ENCODE data around the gene HIVEP3.

The HIVEP3 gene

GRCh38 chr1:41664861-41665640 is 253.7 kb downstream of the HIVEP3 start:
- Histone ChIP-seq H3K4me3 (ENCODE audit: low read length) (no peak overlapping the region), H3K27ac (ENCODE audit: low read depth, low read length) (no peak overlapping the region), H3K27me3 (ENCODE audit: control insufficient read depth, insufficient read depth, low read length) (no peaks in the 10 kb centered on the region), H3K36me3 (ENCODE audit: control insufficient read depth, insufficient read depth, low read length) (no peaks in the 10 kb centered on the region), H3K4me1 (ENCODE audit: control insufficient read depth, insufficient read depth, low read length) (no peaks in the 10 kb centered on the region), H3K9ac (ENCODE audit: low read length) (no peak overlapping the region)

DNA sequence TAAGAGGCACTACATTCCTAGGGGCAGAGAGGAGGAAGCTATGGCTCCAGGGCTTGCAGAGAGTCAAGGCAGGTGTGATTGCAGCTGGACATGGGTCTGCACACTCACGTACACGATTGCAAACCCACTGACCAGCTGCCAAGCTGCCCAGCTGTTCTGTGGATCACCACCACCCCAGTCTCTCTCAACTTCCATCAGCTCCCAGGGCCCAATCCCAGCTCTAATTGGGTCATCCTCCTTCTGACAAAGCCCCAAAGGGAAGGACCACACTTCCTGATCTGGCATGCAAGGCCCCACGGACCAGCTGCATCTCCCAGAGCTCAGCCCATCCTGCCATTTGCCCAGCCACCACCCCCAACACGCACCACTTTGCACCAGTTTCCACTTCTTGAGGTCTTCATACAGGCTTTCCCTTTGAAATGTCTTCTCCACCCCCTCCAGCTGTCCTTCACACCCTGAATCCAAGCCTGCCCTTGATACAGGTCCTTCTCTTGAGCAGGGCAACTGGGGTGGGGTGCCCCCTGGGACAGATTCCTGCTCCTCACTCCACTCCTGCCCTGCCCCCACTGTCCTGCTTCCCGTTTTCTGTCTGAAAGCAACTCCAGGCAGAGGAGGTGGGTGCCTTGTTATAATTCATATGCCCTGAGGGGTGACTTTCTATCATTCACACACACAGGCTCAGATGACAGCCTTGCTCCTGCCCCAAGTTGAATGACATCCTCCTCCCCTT is 254.9 kb downstream of the HIVEP3 start:
- H3K36me3 ChIP-seq (ENCODE audit: control insufficient read depth, insufficient read depth, low read length) = no peaks in the 10 kb centered on the region
- H3K27ac ChIP-seq (ENCODE audit: low read depth, low read length) = no peak overlapping the region
- no peaks in the 10 kb centered on the region for H3K4me1 ChIP-seq (ENCODE audit: control insufficient read depth, insufficient read depth, low read length)
- no peaks in the 10 kb centered on the region for H3K27me3 ChIP-seq (ENCODE audit: control insufficient read depth, insufficient read depth, low read length)
- no peak overlapping the region for H3K4me3 ChIP-seq (ENCODE audit: low read length)
- no peak overlapping the region for H3K9ac ChIP-seq (ENCODE audit: low read length)

DNA sequence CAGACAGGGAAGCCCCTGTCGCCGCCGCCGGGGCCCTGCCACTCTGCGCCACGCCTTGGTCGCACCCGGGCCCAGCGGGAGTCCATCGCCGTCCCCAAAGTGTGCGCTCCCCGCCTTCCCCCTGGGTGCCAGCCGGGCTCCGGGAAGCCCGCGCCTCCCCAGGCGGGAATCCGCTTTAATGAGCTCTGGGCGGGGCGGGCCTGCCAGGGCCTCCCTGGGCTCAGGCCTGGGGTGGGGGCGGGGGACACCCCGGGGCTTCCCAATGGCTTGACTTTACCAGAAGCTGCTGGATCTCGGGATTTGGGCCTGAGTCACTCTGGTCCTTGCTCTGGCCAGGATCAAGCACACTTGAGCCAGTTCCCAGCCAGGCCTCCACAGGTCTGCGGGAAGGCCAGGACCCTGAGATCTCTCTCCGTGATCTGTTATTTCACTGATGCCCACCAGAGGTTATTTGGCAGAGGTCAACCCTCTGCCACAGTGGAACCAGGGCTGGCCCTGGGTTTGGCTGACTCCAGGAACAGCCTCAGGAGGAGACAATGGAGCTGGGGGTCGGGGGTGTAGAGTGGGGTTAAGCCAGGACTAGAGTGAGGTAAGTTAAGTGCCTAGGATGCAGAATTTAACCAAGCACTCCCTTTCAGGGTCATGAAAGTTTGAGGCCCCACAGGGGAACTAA is 255.8 kb downstream of the HIVEP3 start:
- Histone ChIP-seq H3K4me3 (ENCODE audit: low read length) (peak overlapping the region; percentile 30), H3K27me3 (ENCODE audit: control insufficient read depth, insufficient read depth, low read length) (no peaks in the 10 kb centered on the region), H3K36me3 (ENCODE audit: control insufficient read depth, insufficient read depth, low read length) (no peaks in the 10 kb centered on the region), H3K4me1 (ENCODE audit: control insufficient read depth, insufficient read depth, low read length) (no peaks in the 10 kb centered on the region), H3K9ac (ENCODE audit: low read length) (no peak overlapping the region), H3K27ac (ENCODE audit: low read depth, low read length) (peak overlapping the region; percentile 74)

DNA sequence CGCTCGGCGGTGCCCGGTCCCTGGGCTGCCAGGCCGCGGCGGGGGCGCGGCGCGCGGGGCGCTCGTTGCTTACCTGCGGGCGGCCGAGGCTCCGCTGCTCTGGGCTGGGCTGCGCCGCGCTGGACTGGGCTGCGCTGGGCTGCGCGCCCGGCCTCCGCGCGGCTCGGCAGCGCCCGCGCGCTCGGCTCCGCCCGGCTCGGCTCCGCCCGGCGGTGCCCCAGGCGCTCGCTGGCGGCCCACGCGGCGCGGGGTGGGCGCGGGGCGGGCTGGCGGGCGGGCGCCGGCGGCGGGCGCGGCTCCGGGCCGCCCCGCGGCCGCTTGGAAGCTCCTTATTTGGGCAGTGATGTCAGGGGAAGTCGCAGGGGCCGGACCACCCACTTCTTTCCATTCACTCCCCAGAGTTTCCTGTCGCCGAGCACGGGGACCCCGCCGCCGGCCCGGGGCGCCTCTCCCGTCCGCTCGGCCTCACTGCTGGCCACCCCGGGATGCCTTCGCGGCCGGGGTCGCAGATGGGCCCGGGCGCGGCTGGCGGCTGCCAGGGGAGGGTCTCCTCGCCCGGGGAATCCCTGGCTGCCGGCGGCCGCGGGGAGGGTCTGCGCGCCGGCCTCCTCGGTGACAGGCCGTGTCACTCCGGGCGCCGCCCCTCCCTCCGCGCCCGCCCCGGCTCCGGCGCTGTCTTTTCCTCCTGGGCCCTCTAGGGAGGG is 256.5 kb downstream of the HIVEP3 start:
- H3K36me3 ChIP-seq (ENCODE audit: control insufficient read depth, insufficient read depth, low read length) = no peaks in the 10 kb centered on the region
- H3K27me3 ChIP-seq (ENCODE audit: control insufficient read depth, insufficient read depth, low read length) = no peaks in the 10 kb centered on the region
- H3K27ac ChIP-seq (ENCODE audit: low read depth, low read length) = peak overlapping the region; percentile 74
- peak overlapping the region; percentile 68 for H3K4me3 ChIP-seq (ENCODE audit: low read length)
- H3K4me1 ChIP-seq (ENCODE audit: control insufficient read depth, insufficient read depth, low read length) = no peaks in the 10 kb centered on the region
- no peak overlapping the region for H3K9ac ChIP-seq (ENCODE audit: low read length)

DNA sequence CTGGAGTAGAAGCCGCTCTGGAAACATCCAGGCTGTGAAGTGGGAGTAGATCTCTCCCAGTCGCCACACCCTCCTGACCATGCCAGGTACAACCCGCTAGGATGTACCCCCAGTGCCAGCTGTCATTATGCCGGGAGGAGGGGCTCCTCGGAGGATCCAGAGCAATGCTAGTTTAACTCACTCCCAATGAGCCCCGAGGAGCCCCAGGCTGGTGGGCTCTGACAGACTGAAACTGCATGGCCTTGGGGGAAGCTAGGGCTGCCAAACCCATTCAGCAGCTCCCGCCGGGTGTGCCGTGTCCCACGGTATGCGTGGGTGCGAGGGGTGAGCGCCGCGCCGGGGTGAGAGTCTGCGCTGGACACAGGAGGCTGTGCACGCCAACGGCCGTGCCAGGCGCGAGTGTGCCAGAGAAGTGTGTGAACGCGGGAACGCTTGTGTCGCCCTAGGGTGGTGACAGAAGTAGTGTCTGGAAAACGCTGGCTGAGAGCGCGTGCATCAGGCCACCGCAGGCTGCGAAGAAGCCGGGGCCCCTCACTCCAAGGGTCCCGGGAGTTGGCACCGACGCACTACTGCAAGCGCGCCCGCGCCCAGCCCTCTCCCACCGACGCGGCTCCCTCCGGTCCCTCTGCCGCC is 257.2 kb downstream of the HIVEP3 start:
- H3K4me3 ChIP-seq (ENCODE audit: low read length) = peak overlapping the region; percentile 68
- no peak overlapping the region for H3K9ac ChIP-seq (ENCODE audit: low read length)
- no peaks in the 10 kb centered on the region for H3K27me3 ChIP-seq (ENCODE audit: control insufficient read depth, insufficient read depth, low read length)
- H3K4me1 ChIP-seq (ENCODE audit: control insufficient read depth, insufficient read depth, low read length) = no peaks in the 10 kb centered on the region
- H3K27ac ChIP-seq (ENCODE audit: low read depth, low read length) = no peak overlapping the region
- H3K36me3 ChIP-seq (ENCODE audit: control insufficient read depth, insufficient read depth, low read length) = no peaks in the 10 kb centered on the region

DNA sequence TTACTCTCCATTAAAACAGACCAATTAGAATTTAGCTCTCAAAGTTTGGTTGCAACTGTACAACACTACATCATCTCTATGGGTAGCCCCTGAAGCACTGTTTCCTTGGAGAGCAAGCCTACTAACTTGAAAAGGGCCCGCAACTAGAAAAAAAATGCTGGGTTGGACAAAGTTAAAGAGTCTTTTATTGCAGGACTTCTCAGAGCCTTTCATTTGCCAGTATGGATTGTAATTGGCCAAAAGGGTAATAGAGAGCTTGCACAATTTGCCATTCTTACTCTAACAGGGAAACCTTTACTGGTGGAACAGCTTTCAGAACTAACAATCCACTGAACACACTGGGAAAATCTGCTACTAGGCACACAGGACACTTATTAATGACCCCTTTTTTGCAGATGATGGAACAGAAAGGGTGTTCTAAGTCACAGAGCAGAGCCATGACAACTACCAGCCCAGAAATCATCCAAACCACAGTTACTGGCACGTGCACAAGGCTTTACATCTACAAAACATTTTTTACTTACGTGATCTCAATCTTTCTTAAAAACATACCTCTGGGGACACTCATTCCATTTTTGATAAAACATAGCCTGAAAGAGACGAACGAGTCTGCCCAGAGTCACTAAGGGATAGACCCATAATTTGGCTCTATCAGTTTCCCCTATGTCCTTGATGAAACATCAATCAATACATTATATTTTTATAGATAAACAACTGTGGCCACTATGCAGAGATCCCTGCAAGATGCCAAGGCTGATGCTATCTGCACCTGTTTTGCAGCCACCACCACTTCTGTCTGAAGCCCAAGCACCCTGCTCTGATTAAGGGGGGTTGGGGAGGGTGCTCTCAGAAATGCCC is 257.9 kb downstream of the HIVEP3 start:
- H3K9ac ChIP-seq (ENCODE audit: low read length) = no peak overlapping the region
- H3K27me3 ChIP-seq (ENCODE audit: control insufficient read depth, insufficient read depth, low read length) = no peaks in the 10 kb centered on the region
- H3K36me3 ChIP-seq (ENCODE audit: control insufficient read depth, insufficient read depth, low read length) = no peaks in the 10 kb centered on the region
- no peak overlapping the region for H3K27ac ChIP-seq (ENCODE audit: low read depth, low read length)
- H3K4me1 ChIP-seq (ENCODE audit: control insufficient read depth, insufficient read depth, low read length) = no peaks in the 10 kb centered on the region
- H3K4me3 ChIP-seq (ENCODE audit: low read length) = peak overlapping the region; percentile 68

GRCh38 chr1:41659903-41660302 is 258.8 kb downstream of the HIVEP3 start:
- no peaks in the 10 kb centered on the region for H3K27me3 ChIP-seq (ENCODE audit: control insufficient read depth, insufficient read depth, low read length)
- no peak overlapping the region for H3K9ac ChIP-seq (ENCODE audit: low read length)
- no peaks in the 10 kb centered on the region for H3K4me1 ChIP-seq (ENCODE audit: control insufficient read depth, insufficient read depth, low read length)
- H3K36me3 ChIP-seq (ENCODE audit: control insufficient read depth, insufficient read depth, low read length) = no peaks in the 10 kb centered on the region
- no peak overlapping the region for H3K27ac ChIP-seq (ENCODE audit: low read depth, low read length)
- H3K4me3 ChIP-seq (ENCODE audit: low read length) = no peak overlapping the region

- Histone ChIP-seq H3K4me3 (ENCODE audit: low read length) (no peak overlapping the region), H3K27ac (ENCODE audit: low read depth, low read length) (no peak overlapping the region), H3K36me3 (ENCODE audit: control insufficient read depth, insufficient read depth, low read length) (no peaks in the 10 kb centered on the region), H3K4me1 (ENCODE audit: control insufficient read depth, insufficient read depth, low read length) (no peaks in the 10 kb centered on the region), H3K27me3 (ENCODE audit: control insufficient read depth, insufficient read depth, low read length) (no peaks in the 10 kb centered on the region), H3K9ac (ENCODE audit: low read length) (no peak overlapping the region)
These were observed 259.6 kb downstream of the HIVEP3 start for GRCh38 chr1:41659159-41659495.

DNA sequence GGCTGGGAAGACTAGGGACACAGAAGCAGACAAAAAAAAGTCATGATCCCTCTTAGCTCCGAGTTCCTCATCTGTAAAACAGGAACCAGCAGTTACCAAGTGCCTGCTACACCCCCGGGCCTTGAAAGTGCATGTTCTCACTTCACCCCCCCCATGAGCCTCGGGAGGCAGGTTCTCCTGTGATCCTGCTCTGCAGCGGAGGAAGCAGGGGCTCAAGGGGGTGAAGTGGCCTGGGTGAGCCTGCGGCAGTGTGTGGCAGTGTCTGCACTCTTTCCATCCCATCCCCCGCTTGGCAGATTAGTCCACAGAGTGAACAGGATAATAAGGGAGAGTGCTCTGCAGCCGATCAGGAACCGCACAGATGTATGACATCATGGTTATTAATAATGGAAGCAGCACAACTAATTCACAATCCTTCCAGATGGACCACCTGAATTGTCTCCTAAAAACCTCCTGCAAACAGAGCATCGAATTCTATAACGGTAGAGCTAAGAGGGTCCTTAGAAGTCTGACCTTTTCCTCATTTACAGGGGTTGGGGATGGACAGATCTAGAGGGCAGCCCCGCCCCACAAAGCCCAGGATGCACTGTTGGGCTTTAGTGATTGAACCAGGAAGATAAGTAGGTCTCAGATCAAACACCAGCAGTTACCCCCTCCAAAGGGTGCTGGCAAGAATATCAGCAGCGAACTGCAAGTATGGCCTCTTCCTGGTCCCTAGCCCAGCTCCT is 260.1 kb downstream of the HIVEP3 start:
- Histone ChIP-seq H3K36me3 (ENCODE audit: control insufficient read depth, insufficient read depth, low read length) (no peaks in the 10 kb centered on the region), H3K27ac (ENCODE audit: low read depth, low read length) (no peak overlapping the region), H3K4me3 (ENCODE audit: low read length) (no peak overlapping the region), H3K4me1 (ENCODE audit: control insufficient read depth, insufficient read depth, low read length) (no peaks in the 10 kb centered on the region), H3K9ac (ENCODE audit: low read length) (no peak overlapping the region), H3K27me3 (ENCODE audit: control insufficient read depth, insufficient read depth, low read length) (no peaks in the 10 kb centered on the region)

DNA sequence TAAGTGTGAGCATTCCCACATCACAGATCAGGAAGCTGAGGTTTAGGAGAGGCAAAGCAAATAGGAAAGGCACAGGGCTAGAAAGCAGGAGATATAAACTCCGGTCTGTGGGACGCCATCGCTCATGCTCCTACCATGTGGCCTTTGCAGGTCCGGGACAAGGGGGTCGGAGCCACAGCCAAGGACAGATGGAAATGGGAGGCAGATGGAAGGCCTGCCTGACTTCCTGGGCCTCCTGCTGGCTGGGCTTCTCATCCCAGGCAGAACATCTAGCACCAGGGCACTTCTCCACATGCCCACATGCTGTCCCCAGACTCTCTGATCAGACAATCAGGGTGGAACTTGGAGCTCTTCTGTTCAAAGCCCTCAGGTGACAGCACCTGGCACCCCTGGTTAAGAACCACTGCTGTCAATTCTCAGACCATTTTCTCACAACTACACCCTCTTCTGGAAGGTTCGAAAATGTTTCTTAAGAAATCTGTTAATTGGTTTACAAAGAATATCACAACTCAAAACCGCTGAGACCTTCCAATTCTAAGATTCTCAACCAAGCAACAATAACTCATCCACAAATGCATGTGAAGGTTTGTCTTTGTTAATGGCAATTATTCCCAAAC is 260.9 kb downstream of the HIVEP3 start:
- H3K27me3 ChIP-seq (ENCODE audit: control insufficient read depth, insufficient read depth, low read length) = no peaks in the 10 kb centered on the region
- H3K27ac ChIP-seq (ENCODE audit: low read depth, low read length) = no peak overlapping the region
- no peak overlapping the region for H3K4me3 ChIP-seq (ENCODE audit: low read length)
- H3K36me3 ChIP-seq (ENCODE audit: control insufficient read depth, insufficient read depth, low read length) = no peaks in the 10 kb centered on the region
- H3K9ac ChIP-seq (ENCODE audit: low read length) = no peak overlapping the region
- H3K4me1 ChIP-seq (ENCODE audit: control insufficient read depth, insufficient read depth, low read length) = no peaks in the 10 kb centered on the region

Data from rectal smooth muscle tissue (tissue), 1 donor.